Hepatocyte (in vitro differentiated cells): ENCODE measurements around the gene CALD1.

Experiments
- EZH2phosphoT487 ChIP-seq: fragments of 200-600 bp; sonication (generic); IDR thresholded peaks from one replicate; pipeline ENCODE4 v1.6.1; 2018; ENCODE audit warnings: antibody characterized with exemption, mild to moderate bottlenecking, low read depth, moderate library complexity; ENCODE audit not compliant: unreplicated experiment, severe bottlenecking
- TF ChIP-seq, protein P1 (sequence below): fragments of 200-600 bp; sonication (generic); IDR thresholded peaks from 2 replicates; pipeline ENCODE4 v1.5.1; 2016; ENCODE audit warnings: antibody characterized with exemption, mild to moderate bottlenecking; ENCODE audit not compliant: poor library complexity

DNA sequence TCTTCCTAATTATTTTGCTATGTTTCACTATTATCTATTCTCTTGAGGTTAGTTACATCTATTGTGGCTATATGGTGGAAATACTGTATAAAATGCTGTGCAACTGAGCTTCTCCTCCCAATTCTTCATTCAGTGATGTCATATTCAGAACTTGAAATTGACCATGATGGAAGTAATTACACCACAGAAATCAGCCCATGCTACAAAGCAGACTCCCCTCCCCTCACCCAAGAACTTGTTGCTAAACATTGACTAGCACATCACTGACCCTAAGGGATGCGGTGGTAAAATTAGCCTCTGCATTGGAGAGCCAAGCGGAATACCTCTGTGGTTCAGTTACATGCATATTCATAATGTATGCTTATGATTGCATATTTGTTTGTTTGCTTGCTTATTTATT lies 8.8 kb downstream of the CALD1 start:
- TF ChIP-seq, protein P1, sequence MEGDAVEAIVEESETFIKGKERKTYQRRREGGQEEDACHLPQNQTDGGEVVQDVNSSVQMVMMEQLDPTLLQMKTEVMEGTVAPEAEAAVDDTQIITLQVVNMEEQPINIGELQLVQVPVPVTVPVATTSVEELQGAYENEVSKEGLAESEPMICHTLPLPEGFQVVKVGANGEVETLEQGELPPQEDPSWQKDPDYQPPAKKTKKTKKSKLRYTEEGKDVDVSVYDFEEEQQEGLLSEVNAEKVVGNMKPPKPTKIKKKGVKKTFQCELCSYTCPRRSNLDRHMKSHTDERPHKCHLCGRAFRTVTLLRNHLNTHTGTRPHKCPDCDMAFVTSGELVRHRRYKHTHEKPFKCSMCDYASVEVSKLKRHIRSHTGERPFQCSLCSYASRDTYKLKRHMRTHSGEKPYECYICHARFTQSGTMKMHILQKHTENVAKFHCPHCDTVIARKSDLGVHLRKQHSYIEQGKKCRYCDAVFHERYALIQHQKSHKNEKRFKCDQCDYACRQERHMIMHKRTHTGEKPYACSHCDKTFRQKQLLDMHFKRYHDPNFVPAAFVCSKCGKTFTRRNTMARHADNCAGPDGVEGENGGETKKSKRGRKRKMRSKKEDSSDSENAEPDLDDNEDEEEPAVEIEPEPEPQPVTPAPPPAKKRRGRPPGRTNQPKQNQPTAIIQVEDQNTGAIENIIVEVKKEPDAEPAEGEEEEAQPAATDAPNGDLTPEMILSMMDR: no peak
- no peak for TF ChIP-seq EZH2phosphoT487
